Endometrial microvascular endothelial cells (primary cell): ENCODE data around the gene FAIM2. TPM values are rescaled to one million over a fixed set of nuclear protein-coding genes. Genes with fewer than 3 reads are reported as not detected.

Source experiments
- in situ Hi-C: cut with HindIII; loops from 2 replicates; pipeline ENCODE4 v1.10.0; 2017; ENCODE audit warnings: low sequenced_read_pairs, low pct_unique_long_range_greater_than_20kb; ENCODE audit errors: inconsistent ontology term
- total RNA-seq: library from RNA; depleted of rRNA; stranded (reverse); fragments of >200 nt; gene quantifications from one replicate; pipeline ENCODE4 v1.2.3, GENCODE V29; 2015; ENCODE audit errors: inconsistent ontology term

FAIM2 gene
- total RNA-seq, 1 donor from 2014 or later, result not detected

GRCh38 chr12:49941556-49942511 is 38.1 kb upstream of the FAIM2 start:
- in situ Hi-C loops, result no loop called here

- in situ Hi-C loops, result no loop called here
Observed at GRCh38 chr12:49939707-49940106, 36.0 kb upstream of the FAIM2 start.

GRCh38 chr12:49939307-49939706 is 35.6 kb upstream of the FAIM2 start:
- in situ Hi-C loops, result no loop called here

- in situ Hi-C loops, result no loop called here
Observed at GRCh38 chr12:49937639-49938300, 34.1 kb upstream of the FAIM2 start.

GRCh38 chr12:49936925-49937324 is 33.2 kb upstream of the FAIM2 start:
- in situ Hi-C loops, result no loop called here

GRCh38 chr12:49934505-49934904 is 30.8 kb upstream of the FAIM2 start:
- in situ Hi-C loops, result no loop called here

GRCh38 chr12:49933796-49934195 is 30.1 kb upstream of the FAIM2 start:
- in situ Hi-C loops, result no loop called here

GRCh38 chr12:49932533-49933130 is 28.9 kb upstream of the FAIM2 start:
- in situ Hi-C loops, result no loop called here

GRCh38 chr12:49932023-49932422 is 28.3 kb upstream of the FAIM2 start:
- in situ Hi-C loops, result no loop called here

GRCh38 chr12:49930515-49931288 is 27.0 kb upstream of the FAIM2 start:
- in situ Hi-C loops, result no loop called here

- in situ Hi-C loops, result no loop called here
Observed at GRCh38 chr12:49929581-49929980, 25.9 kb upstream of the FAIM2 start.

GRCh38 chr12:49928471-49928870 is 24.8 kb upstream of the FAIM2 start:
- in situ Hi-C loops, result no loop called here

GRCh38 chr12:49925433-49926204 is 21.9 kb upstream of the FAIM2 start:
- in situ Hi-C loops, result no loop called here

GRCh38 chr12:49924628-49925246 is 21.0 kb upstream of the FAIM2 start:
- in situ Hi-C loops, result no loop called here

GRCh38 chr12:49923880-49924556 is 20.3 kb upstream of the FAIM2 start:
- in situ Hi-C loops, result no loop called here

- in situ Hi-C loops, result no loop called here
Observed at GRCh38 chr12:49923035-49923644, 19.4 kb upstream of the FAIM2 start.
